ENCODE results near the gene PDE4B. TPM values are rescaled to one million over a fixed set of nuclear protein-coding genes. Genes with fewer than 3 reads are reported as not detected.
A peak's percentile ranks its signal among the peaks of the same experiment; 100 is the strongest.
"Not testable (repeated sequence)": the region's sequence is repeated elsewhere in the genome, so short reads cannot be mapped to it uniquely, and the experiment has no call there.

The PDE4B gene
- total and polyA plus RNA-seq, 12 donors, result 1.2 to 14.9 (median 3.9) TPM

DNA sequence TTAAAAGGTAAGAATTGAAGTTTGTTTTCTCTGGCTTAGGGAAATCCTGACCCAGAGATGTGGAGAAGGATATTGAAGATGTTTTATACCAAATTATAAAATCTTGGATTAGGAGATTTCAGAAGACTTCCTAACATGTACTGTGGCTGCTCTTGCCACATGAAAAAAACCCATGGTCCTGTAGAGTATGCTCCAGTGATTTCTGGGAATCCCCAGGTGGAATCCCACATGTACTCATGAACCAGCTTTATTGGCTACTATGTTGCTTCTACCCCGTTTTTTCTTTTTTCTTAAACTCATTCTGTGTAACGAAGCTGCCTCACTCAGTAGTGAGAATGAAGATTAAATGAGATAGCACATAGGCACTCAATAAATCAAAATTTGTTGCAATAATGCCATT is 608.5 kb downstream of the PDE4B start:
- intact Hi-C loops (cut with DNase I), result no loop called here
- Histone ChIP-seq H3K9me3 (replicated peaks in 1 of 3) (no peaks in the 10 kb centered on the region), H3K36me3 (replicated peaks in 1 of 2) (no peaks in the 10 kb centered on the region), H3K4me3 (no peak overlapping the region), H3K27me3 (no peaks in the 10 kb centered on the region), H3K27ac (no peak overlapping the region), H3K4me1 (replicated peaks in 1 of 2) (no peaks in the 10 kb centered on the region)
- DNase-seq, result no peak
- TF ChIP-seq, protein P1, sequence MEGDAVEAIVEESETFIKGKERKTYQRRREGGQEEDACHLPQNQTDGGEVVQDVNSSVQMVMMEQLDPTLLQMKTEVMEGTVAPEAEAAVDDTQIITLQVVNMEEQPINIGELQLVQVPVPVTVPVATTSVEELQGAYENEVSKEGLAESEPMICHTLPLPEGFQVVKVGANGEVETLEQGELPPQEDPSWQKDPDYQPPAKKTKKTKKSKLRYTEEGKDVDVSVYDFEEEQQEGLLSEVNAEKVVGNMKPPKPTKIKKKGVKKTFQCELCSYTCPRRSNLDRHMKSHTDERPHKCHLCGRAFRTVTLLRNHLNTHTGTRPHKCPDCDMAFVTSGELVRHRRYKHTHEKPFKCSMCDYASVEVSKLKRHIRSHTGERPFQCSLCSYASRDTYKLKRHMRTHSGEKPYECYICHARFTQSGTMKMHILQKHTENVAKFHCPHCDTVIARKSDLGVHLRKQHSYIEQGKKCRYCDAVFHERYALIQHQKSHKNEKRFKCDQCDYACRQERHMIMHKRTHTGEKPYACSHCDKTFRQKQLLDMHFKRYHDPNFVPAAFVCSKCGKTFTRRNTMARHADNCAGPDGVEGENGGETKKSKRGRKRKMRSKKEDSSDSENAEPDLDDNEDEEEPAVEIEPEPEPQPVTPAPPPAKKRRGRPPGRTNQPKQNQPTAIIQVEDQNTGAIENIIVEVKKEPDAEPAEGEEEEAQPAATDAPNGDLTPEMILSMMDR (IDR thresholded peaks at IDR 0.05), result no peak
- TF ChIP-seq POLR2A (IDR thresholded peaks at IDR 0.05), result no peak
- 55 to 68% (median 66%) methylated on average over 2 of the region's 2 CpGs for WGBS, 4 donors

DNA sequence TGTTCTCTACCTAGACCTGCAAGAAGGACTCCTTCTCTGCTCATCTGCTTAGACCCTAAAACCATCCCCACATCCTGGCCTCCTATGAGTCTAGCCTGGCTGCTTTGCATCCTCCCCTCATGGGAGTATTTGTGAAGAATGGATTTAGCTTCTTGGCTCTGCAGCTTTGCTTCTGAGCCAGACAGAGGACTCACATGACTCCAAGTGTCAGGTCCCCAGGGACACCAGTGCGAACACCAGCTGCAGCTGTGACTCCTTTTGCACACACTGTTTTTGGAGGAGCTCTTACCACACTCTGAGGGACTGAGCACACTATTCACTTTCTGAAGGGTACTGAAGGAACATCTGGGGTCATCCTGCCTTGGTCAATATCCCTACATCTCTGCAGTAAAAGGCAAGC is 609.5 kb downstream of the PDE4B start:
- 53 to 75% (median 63%) methylated on average over 1 of the region's 1 CpG for WGBS, 4 donors
- TF ChIP-seq, protein P1 (IDR thresholded peaks at IDR 0.05), result no peak
- H3K4me3 ChIP-seq, result no peak overlapping the region

DNA sequence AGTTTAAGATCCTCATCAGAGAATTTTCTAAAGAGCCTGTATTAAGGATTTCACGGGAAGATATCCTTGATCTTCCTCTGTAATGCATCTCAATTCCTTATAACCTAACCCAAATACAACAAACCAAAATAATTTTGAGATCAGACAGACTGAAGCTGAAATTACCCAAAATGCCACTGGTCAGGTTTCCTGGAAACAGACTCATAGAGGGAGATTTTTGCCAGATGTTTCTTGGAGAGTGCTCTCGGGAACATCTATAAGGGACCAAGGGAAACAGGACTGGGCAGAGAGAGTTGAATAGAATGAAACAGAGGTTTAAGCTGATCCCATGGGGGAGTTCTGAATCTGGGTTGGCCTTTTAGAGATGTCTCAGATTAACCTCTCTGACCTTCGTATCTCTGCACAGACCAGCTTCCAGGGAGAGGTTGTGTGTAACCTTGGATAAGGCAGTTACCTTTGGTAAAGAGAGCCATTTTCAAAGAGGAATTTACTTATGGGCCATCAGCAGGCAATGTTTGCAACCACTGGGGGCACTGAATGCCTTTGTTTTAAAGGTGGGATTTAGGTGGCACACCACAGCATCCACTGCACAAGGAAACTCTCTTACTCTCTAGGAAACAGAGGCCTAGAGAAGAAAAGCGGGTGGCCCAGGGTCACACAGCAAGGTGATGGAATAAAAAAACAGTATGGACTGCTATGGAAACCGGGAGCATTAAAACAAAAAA is 610.5 kb downstream of the PDE4B start:
- Histone ChIP-seq H3K4me1 (replicated peaks in 1 of 2) (no peaks in the 10 kb centered on the region), H3K36me3 (replicated peaks in 1 of 2) (no peaks in the 10 kb centered on the region), H3K27ac (peak overlapping the region in 2 of 5 donors; percentile 38 to 45), H3K27me3 (no peaks in the 10 kb centered on the region), H3K4me3 (no peak overlapping the region), H3K9me3 (replicated peaks in 1 of 3) (no peaks in the 10 kb centered on the region)
- no peak for DNase-seq
- 75 to 87% (median 84%) methylated on average over 5 of the region's 5 CpGs for WGBS, 4 donors
- intact Hi-C loops (cut with DNase I), result no loop called here
- TF ChIP-seq, protein P1 (IDR thresholded peaks at IDR 0.05), result no peak
- no peak for TF ChIP-seq POLR2A (IDR thresholded peaks at IDR 0.05)

More for the DNA sequence above, 609.5 kb downstream of the PDE4B start:
- Histone ChIP-seq H3K27me3 (no peaks in the 10 kb centered on the region), H3K36me3 (replicated peaks in 1 of 2) (no peaks in the 10 kb centered on the region), H3K27ac (peak overlapping the region in 2 of 5 donors; percentile 38 to 45), H3K4me1 (replicated peaks in 1 of 2) (no peaks in the 10 kb centered on the region), H3K9me3 (replicated peaks in 1 of 3) (no peaks in the 10 kb centered on the region)
- intact Hi-C loops (cut with DNase I), result no loop called here
- peak; percentile 24 to 82 (median 46) for DNase-seq

DNA sequence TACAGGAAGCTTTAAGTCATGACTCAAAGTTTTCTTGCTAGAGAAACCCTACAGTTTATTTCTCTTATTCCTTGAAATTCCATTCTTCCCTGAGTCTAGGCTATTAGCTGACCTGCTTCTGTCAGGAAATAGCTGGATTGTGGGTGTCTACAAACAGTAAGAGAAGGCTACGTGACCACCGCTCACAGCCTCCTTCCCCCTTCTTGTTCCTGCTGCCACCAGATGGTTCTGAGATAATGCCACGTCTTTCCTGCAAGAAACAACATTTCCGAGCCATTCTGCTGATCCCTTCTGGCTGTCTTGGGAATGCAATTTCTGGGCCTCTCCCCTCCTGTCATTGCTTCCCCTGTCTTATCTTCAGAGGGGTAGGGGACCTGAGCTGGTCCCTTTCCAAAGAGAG is 612.4 kb downstream of the PDE4B start:
- no peaks in the 10 kb centered on the region for H3K27me3 ChIP-seq
- no peak for DNase-seq
- no peak for TF ChIP-seq POLR2A (IDR thresholded peaks at IDR 0.05)
- TF ChIP-seq, protein P1 (IDR thresholded peaks at IDR 0.05), result no peak
- H3K36me3 ChIP-seq (replicated peaks in 1 of 2), result no peaks in the 10 kb centered on the region
- 67 to 72% (median 70%) methylated on average over 4 of the region's 4 CpGs for WGBS, 4 donors
- intact Hi-C loops (cut with DNase I), result no loop called here
- no peak overlapping the region for H3K27ac ChIP-seq
- H3K4me3 ChIP-seq, result no peak overlapping the region
- no peaks in the 10 kb centered on the region for H3K9me3 ChIP-seq (replicated peaks in 1 of 3)
- no peaks in the 10 kb centered on the region for H3K4me1 ChIP-seq (replicated peaks in 1 of 2)

DNA sequence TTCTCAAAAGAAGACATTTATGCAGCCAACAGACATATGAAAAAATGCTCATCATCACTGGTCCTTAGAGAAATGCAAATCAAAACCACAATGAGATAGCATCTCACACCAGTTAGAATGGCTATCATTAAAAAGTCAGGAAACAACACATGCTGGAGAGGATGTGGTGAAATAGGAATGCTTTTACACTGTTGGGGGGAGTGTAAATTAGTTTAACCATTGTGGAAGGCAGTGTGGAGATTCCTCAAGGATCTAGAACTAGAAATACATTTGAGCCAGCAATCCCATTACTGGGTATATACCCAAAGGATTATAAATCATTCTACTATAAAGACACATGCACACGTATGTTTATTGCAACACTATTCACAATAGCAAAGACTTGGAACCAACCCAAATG is 618.8 kb downstream of the PDE4B start:
- H3K36me3 ChIP-seq (replicated peaks in 1 of 2); intact Hi-C loops (cut with DNase I); H3K9me3 ChIP-seq (replicated peaks in 1 of 3); DNase-seq; H3K27me3 ChIP-seq; H3K4me3 ChIP-seq; H3K4me1 ChIP-seq (replicated peaks in 1 of 2); H3K27ac ChIP-seq: not testable (repeated sequence)
- 75 to 83% (median 80%) methylated on average over 1 of the region's 1 CpG for WGBS, 4 donors
